NCI-H526 (cell line): Measurements from ENCODE around the gene RAB23.
A peak's percentile ranks its signal among the peaks of the same experiment; 100 is the strongest.

Experiments used
- DNase-seq, 2 experiments: peaks; one replicate each; lab custom pipeline; 2025; lab: John Stamatoyannopoulos, UW

Gene RAB23

DNA sequence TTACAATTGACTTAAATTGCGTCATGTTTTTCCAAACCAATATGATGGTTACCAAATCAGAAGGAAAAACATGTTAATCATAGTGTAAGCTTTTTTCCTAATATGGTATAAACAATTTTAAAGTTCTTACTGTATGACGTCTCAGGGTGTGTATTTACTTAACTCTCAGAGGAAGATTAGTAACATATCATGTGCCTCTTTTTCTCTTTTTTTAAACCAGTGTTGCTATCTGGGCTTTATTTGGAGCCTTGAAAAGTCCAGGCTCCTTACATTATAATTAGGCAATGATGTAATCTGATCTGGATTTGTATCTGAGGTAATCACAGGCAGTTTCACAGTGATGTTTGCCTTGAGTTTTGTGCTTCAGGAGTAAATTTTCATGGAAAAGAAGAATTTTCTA, 20.4 kb upstream of the RAB23 start:
- DNase-seq = no peak

DNA sequence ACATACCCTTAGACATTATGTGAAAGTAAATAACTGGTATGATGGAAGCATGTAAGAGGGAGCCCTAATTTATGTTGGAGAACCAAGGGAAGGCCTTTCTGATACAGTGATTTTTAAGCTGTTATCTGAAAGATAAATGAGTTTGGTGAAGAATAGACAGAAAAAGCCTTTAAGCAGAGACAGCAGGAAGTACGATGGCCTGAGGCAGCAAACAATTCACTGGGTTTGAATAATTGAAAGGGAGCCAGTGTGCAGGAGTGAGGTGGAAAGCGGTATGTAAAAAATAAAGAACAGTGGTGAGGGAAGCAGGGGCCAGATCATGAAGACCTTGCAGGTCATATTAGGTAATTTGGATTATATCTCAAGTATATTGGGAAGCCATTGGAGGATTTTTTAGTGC, 4.1 kb upstream of the RAB23 start:
- no peak for DNase-seq

DNA sequence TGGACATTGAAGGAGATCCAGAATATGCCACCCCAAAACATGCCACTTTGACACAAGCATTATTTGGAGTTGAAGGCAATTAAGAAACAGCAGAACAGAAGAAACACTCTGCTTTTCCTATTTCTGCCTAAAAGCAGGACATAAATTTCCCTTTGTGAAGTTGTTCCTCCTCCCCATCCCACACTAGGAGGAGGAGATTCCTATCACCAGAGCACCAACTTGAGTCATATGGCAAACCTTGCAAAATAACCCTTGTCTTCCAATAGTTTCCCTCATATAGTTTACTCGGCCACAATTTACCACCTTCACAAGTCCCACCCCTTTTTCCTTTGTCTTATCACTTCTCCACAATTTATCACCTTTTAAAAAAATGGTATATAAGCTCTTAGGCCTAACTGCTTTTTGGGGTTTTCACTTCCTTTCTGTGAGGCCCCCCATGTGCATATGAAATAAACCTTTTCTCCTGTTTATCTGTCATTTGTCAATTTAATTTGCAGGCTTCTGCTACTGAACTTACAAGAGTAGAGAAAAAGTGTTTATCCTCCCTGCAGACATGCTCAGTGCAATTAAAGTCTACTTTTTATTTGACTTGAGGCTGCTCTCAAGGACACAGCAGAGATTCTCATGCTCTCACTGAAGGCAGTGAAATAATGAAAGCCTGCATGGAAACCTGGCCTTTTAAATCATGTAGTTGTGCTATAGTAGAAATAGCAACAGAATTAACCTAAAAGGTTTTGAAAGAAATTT, 2.8 kb upstream of the RAB23 start:
- DNase-seq = no peak

DNA sequence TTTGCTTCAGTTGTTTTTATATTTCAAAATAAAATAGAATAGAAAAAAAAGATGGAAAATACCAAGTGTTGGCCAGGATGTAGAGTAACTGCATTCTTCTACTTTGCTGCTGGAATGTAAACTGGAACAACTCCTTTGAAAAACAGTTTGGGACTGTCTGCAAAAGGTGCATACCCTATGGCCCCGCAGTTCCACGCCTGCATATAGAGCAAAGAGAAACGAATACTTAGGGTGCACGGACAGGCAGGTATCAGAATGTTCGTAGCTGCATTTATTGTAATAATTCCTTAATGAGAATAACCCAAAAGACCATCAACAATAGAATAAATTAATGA, 603 bp upstream of the RAB23 start:
- DNase-seq = peak in 1 of 2 experiments; percentile 24

DNA sequence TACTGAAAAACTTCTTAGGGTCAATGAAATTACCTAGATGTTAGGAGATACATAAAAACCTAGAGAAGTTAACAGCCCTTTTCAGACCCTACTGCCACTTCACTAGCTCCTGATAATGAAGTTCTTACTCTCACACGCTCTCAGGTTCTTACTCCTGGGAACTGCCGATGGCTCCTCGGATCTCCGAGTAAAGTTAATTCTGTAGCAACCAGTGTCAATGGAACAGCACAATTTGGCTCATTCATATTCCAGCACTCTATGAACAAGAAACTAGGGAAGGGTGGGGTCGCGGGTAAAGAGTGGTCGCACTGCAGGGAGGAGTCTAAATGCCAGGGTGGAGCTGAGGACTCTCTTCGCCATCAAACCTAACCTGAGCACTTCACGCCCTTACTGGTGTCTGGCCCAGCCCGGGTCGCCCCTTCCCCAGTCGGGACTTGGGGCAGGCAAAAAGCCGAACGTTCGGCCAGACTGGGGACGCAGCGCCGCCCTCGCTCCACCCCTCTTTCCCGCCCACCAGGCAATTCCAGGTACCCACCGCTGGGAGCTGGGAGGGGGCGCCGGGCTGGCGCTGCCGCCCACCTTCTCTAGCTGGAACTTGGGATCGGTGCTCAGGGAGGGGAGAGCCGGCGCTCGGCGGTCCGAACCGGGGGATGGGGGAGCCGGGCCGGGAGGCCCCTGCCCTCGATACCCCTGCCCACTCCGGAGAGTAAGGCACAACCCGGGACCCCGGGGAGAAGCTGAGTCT, 744 bp downstream of the RAB23 start:
- peak; percentile 44 to 83 for DNase-seq

DNA sequence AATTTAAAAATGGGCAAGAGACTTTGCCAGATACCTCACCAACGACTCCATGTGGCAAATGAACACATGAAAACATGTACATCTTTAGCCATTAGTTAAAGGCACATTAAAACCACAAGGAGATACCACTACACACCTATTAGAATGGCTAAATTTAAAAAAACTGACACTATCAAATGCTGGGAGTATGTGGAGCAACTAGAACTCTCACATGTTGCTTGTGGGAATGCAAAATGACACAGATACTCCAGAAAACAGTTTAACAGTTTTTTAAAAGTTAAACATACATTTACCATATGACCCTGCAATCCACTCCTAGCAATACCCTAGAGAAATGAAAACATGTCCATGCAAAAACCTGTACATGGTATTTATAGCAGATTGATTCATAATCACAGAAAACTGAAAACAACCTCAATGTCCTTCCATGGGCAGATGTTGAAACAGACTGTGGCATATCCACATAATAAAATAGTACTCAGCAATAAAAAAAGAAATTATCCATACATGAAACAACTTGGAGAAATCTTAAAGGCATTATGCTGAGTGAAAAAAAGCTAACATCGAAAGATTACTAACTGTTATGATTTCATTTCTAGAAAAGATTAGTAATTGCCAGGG, 1.9 kb downstream of the RAB23 start:
- DNase-seq = no peak

DNA sequence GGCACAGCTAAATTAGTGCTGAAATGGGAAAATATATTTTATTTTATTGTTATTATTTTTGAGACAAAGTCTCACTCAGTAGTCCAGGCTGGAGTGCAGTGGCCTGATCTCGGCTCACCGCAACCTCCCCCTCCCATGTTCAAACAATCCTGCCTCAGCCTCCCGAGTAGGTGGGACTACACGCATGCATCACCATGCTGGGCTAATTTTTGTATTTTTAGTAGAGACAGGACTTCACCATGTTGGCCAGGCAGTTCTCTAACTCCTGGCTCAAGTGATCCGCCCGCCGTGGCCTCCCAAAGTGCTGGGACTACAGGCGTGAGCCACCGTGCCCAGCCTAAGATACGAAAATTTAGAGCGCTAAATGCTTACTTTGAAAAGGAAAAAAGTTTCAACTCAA, 4.8 kb downstream of the RAB23 start:
- DNase-seq = no peak

DNA sequence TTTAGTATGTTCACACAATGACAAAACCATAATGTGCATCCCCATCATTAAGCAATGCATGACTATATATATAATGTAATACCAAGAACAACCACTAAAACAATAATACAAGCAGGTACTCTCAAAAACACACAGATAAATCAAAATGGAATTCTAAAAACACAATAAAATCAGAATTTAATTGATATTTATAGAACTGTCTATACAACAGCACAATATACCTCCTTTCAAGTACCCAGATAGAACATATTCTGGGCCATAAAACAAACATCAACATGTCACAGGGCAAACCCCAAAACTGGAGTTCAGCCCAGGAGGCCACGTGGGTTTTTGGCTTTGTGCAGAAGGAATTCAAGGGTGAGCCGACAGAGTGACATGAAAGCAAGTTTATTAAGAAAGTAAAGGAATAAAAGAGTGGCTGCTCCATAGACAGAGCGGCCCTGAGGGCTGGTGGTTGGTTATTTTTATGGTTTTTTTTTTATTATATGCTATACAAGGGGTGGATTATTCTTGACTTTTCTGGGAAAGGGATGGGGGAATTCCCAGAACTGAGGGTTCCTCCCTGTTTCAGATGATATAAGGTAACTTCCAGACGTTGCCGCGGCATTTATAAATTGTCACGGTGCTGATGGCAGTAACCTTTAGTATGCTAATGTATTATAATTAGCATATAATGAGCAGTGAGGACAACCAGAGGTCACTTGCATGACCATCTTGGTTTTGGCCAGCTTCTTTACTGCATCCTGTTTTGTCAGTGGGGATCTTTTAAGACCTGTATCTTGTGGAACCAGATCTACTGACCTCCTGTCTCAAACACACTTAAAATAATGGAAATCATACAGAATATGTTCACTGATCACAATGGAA, 5.6 kb downstream of the RAB23 start:
- DNase-seq = no peak

DNA sequence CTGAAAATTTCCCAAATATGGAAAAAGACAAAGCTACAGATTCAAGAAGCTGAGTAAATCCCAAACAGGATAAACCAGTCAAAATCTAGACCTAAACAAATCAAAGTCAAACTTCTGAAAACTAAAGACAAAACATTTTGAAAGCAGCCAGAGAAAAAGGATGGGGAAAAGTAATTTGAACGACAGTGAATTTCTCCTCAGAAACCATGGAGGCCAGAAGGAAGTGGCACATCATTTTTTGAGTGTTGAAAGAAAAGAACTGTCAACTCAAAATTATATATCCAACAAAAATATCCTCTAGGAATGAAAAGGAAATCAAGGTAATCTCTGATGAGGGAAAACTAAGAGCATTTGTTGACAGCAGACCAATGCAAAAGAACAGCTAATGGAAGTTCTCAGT, 6.8 kb downstream of the RAB23 start:
- no peak for DNase-seq

DNA sequence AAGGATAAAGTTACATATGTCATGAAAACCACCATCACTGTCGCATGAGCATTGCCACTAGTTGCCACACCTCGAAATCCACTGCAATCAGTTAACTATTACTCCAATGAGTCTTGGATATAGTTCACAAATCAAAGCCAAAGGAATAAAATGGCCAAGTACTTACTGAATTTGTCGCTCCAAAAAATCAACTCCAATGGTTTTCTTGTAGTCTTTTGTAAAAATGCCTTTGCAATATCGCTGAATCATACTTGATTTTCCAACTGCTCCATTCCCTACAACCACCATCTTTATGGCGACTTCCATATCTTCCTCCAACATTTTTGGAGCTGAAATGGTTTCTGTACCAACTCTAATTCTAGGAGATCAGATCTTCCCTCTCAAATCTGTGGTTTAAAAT, 12.0 kb downstream of the RAB23 start:
- no peak for DNase-seq

DNA sequence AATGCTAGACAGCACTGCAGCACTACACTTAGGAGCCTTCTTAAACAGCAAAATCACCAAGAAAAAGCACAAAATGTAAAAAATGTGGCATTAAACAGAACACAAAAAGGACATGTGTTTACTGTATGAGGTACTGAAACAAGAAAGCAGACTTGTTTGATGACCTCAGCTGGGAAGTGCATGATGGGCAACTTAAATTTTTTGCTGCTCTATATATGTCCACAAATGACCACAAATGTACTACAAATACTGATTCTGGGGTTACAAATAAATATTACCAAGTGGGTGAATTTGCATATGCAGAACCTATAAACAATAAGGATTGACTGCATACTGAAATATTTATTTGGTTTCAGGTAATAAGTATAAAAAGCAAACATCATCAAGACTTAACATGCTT, 13.1 kb downstream of the RAB23 start:
- DNase-seq = no peak

DNA sequence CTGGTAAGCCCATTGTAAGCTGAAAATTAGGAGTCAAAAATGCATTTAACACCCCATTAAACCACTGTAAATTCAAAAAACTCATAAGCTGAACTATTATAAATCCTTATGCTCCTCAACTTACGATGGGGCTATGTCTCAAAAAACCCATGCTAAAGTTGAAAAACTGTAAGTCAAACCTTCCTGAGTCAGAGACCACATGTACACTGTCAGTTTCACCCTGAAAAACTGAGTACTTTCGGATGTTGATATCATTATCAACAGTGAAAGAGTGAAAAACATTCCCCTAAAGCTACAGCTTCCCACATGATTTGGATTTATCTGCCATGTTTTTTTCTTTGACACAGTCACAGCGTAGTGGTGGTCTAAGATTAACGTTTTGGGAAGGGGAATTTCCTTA, 14.2 kb downstream of the RAB23 start:
- DNase-seq = no peak

DNA sequence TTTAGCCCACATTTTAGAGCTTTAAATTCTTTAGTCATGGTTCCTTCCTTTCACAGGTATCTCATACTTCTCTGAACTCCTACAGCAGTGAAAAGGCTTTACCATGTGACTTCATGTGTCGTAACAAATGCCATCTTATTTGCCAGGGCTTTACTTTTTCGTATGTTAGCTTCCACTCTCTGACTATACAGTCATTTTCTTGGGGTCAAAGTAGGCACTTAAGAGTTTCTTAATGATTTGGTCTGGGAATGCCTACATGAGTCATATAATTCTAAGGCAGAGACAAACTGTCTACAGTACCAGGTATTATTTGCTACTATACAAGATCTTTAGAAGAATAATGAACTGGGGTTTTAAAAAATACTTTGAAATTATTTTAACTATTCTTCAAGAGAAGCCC, 15.0 kb downstream of the RAB23 start:
- no peak for DNase-seq

DNA sequence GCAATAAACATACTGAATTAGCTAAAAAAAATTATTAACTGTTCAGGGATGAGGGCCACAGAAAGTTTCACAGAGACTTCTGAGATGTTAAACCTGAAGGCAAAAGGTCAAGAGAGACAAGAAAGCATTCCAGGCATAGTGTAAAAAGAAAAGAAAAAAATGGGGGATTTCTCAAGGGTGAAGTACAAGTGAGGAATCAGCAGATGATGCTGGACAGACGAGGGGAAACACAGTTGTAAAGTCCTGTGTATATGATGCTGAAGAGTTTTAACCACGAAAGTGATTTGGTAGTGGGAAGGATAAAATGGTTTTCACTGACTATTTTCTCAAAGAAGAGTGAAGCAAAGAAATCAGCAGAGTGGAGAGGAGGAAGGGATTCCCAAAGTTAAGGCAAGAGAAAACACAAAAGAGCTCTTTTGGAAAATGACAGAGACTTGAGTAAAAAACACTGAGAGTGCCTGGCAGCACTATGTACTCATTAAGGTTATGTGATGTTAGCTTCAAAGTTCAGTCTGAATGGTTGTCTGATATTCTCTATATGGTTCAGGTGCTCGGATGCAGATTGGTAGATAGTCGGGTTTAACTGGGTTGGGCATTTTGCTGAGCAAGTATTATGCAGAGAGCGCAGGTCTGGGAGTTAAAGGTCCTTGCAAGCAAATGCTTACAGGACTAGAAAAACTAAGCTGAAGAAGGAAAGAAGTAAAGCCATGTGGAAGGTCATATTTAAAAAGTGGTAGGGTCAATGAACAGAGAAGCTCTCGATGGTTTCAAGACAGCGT, 16.4 kb downstream of the RAB23 start:
- no peak for DNase-seq

DNA sequence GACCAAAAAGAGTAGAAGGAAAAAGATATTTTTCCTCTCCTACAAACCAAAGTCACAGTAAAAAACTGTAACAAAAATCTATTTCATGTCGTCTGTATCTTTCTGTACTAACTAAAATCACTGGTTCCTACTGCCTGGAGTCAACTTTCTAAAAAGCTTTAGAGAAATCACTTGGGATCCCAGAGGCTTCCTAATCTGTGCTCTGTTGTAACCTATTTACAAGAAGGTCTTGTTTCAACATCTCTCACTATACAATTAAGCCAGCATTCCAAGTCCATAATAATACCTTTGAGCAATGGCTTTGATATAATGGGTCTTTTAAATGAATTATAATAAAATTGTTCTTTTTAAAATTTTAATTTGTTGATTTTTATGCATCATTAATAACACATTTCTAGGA, 20.4 kb downstream of the RAB23 start:
- DNase-seq = no peak

DNA sequence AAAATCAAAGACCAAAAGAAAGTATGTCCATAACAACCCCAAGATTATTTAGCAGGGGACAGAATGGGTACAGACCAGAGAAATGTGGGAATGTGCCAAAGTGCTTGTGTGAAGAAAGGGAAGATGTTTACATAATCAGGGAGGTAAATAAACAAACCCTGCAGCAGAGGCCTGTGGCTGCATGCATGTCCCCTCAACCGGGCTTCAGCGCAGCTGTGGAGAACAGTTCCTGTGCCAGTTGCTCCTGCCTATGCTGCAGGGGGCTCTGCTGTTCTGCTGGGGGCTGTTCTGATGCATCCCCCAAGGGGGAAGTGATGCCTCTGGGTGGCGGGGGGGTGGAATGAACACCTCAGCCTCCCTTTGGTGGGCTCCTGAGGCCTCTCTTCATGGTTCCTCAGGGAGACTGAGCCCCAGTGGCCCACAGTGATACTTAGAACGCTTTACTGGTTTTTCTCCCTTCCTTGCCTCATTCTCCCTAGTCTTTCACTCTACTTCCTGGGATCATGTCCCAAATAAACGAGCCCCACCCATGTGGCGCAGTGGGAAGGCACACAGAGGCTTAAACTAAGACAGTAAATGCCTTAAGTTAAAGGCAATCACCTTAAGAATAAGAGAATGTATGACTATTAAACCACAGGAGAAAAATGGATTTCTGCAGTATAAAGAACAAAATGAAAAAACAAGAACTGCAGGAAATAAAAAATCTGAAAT, 23.0 kb downstream of the RAB23 start:
- DNase-seq = no peak

DNA sequence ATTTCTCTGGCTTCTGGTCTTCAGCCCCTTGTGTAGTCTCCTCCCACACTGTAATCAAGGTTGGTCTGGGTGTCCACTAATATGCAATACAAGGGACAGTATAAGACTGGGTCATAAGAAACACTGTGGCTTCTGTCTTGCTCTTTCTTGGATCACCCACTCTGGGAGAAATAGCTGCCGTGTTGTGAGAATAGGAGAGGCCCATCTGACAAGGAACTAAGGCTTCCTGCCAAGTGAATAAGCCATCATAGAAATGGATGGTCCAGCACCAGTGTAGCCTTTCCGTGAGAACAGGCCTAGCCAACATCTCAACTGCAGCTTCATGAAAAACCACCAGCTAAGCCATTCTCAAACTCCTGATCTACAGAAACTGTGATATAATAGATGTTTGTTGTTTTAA, 26.6 kb downstream of the RAB23 start:
- no peak for DNase-seq

DNA sequence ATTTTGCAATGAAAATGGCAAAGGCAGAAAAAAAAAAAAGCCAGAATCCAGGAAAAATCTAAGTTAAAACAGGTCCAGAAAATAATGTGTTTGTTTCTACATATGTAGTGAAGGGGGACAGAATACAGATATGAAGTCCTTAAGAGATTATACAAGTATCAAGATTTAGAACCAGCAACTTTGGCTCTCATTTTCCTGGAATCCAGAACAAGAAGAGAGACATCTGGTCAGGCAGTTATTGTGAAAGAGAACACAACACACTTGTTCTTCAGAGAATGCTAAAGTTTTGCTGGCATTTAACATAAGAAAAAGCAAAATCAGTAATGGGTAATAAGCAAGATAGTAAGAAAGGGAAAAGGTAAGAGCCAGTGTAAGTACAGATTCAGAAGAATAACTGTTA, 28.9 kb downstream of the RAB23 start:
- no peak for DNase-seq

DNA sequence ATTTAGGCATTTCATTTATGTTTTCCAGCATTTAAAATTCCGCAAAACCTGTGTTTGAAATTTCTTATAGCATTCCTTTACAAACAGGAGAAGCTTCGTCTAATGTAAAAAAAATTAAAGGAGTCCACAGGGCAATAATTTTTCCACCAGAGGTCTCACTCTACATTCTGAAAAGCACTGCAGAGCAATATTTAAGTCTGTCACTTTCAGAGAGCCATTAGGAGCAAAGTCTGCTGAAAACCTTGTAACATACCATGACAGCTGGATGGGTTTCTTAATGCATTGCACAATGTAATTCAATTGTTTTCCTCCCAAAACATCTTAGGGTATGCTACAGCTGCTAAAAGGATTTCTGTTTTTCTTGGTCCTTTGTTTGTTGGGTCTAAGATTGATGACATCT, 32.0 kb downstream of the RAB23 start:
- DNase-seq = peak in 1 of 2 experiments; percentile 12

DNA sequence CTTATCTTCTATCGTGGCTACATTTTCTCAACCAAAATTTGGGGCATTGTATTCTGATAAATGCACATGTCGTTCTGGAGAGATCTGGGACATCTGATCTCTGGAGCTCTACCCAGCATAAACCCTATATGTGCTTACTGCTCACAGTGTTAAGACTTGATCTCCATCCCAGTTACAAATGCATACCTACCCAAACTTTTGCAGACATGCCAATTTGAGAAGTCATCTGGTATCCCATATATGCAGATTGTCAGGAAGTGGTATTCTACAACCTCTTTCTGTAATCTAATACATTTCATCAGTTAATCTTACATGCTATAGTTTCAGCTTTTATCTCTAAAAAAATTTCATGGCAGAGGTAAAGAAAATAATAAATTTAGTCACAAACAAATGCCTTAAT, 38.8 kb downstream of the RAB23 start:
- no peak for DNase-seq

DNA sequence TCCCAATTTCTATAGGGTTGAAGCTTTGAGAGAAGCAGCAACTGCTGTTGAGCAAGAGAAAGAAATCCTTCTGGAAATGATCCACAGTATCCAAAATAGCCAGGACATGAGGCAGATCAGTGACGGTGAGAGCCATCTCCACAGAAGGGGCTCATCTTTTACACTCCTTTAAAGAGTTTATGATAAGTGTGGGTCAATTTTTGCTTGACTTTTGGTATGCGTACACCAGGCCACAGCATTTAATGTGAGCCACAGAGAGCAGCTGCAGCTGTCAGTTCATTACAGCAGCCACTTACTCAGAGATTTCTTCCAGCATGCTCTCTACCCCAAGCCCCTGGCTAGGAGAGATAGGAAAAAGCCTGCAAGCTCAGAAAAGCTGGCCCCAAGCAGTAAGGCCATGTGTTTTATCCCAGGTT, 40.1 kb downstream of the RAB23 start:
- no peak for DNase-seq
